Gastrocnemius medialis (tissue), 4 donors: ENCODE data around the gene SREBF1.

Source experiments
- POLR2A ChIP-seq, 2 donors: fragments of 450-650 bp; IDR thresholded peaks; one replicate each; pipeline ENCODE4 v1.6.1; 2017; ENCODE audit warnings: antibody characterized with exemption in 2 of 2, mild to moderate bottlenecking in 2 of 2, moderate library complexity in 2 of 2
- TF ChIP-seq, protein P1 (sequence below), 5 experiments: fragments of 450-650 bp in 3 of 5; fragments of 200-600 bp in 2 of 5; sonication (generic) in 2 of 5; IDR thresholded peaks in 4 of 5; conservative IDR thresholded peaks in 1 of 5; 1 replicate in 4 of 5; 2 replicates in 1 of 5; pipeline ENCODE4 v1.5.1; 2016 to 2019; ENCODE audit warnings: antibody characterized with exemption in 5 of 5, mild to moderate bottlenecking in 3 of 5, moderate library complexity in 3 of 5

DNA sequence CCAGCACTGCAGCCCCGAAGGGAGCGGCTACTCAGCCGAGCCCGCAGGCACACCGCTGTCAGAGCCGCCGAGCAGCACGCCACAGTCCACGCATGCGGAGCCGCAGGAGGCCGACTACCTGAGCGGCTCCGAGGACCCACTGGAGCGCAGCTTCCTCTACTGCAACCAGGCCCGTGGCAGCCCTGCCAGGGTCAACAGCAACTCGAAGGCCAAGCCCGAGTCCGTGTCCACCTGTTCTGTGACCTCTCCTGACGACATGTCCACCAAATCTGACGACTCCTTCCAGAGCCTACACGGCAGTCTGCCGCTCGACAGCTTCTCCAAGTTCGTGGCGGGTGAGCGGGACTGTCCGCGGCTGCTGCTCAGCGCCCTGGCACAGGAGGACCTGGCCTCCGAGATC lies 42.4 kb downstream of the SREBF1 start:
- TF ChIP-seq, protein P1, sequence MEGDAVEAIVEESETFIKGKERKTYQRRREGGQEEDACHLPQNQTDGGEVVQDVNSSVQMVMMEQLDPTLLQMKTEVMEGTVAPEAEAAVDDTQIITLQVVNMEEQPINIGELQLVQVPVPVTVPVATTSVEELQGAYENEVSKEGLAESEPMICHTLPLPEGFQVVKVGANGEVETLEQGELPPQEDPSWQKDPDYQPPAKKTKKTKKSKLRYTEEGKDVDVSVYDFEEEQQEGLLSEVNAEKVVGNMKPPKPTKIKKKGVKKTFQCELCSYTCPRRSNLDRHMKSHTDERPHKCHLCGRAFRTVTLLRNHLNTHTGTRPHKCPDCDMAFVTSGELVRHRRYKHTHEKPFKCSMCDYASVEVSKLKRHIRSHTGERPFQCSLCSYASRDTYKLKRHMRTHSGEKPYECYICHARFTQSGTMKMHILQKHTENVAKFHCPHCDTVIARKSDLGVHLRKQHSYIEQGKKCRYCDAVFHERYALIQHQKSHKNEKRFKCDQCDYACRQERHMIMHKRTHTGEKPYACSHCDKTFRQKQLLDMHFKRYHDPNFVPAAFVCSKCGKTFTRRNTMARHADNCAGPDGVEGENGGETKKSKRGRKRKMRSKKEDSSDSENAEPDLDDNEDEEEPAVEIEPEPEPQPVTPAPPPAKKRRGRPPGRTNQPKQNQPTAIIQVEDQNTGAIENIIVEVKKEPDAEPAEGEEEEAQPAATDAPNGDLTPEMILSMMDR (IDR thresholded peaks at IDR 0.05 in 4 of 5, conservative IDR thresholded peaks at IDR 0.05 in 1 of 5): no peak
- TF ChIP-seq POLR2A (IDR thresholded peaks at IDR 0.05): no peak
